Activated CD4-positive, alpha-beta T cell treated with anti-CD3 and anti-CD28 coated beads, Interleukin-10, Interleukin-2, amounts not matched to agents 100 ng/mL and 50 ng/mL, durations not matched to agents 16 hours and 8 hours (primary cell): ENCODE measurements around the gene FIBIN.
A peak's percentile ranks its signal among the peaks of the same experiment; 100 is the strongest.
"Not testable (repeated sequence)": the region's sequence is repeated elsewhere in the genome, so short reads cannot be mapped to it uniquely, and the experiment has no call there.

Experiments used
- DNase-seq: peaks from one replicate; pipeline ENCODE4 v3.0.0-alpha.2; 2020

Gene FIBIN

GRCh38 chr11:26983645-26984044 is 10.3 kb upstream of the FIBIN start:
- no peak for DNase-seq

DNA sequence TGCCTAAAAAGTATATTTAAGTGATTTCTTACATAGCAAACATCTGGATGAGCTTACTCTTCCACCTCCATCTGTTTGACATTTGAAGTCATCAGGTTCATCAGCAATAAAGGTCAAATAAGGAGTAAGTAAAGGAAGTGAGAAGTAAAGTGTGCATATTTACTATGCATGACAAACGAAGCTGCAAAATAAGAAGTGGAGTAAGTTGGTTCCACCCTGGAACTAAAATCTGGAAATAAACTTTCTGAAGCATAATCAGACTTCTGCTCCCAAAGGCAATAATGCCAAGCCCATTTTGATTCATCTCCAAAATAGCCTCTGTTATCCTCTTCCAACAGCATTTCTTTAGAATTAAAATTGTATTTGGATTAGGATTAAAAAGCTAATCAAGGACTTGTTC is 8.4 kb upstream of the FIBIN start:
- DNase-seq = no peak

GRCh38 chr11:26985943-26986342 is 8.0 kb upstream of the FIBIN start:
- DNase-seq = no peak

DNA sequence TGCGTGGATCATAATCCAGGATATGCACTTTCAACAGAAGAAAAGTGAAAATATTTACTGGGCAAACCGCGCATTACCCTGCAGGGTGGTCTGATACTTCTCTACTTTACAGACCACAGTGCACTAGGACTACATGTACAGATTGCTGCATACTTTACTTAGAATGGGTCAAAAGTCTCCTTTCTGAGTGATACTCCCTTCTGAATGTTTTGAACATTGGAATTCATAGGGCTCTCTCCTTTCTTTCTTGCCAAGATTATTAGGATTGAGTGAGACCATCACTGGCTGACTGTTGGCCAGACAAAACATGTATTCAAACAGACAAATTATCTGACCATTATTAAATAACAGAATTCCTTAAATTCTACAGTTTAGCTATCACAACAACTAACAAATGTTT is 6.6 kb upstream of the FIBIN start:
- no peak for DNase-seq

DNA sequence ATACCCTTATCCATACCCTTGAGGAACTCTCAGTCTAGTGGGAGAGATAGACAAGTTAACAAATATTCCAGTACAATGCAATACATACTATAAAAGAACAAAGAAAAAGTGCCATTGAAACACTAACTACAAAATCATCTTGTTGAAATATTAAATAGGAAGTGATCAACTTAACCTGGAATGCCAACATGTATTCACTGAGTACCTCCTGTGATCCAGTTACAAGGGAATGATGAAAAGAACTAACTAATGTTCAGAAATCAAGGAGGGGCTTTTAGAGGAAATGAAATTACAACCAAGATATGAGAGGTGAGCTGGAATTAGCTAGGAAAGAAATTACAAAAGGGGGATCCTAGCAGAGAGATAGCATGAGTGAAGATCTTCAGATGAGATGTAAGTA is 6.2 kb upstream of the FIBIN start:
- DNase-seq = no peak

GRCh38 chr11:26992031-26992541 is 1.8 kb upstream of the FIBIN start:
- DNase-seq = no peak

DNA sequence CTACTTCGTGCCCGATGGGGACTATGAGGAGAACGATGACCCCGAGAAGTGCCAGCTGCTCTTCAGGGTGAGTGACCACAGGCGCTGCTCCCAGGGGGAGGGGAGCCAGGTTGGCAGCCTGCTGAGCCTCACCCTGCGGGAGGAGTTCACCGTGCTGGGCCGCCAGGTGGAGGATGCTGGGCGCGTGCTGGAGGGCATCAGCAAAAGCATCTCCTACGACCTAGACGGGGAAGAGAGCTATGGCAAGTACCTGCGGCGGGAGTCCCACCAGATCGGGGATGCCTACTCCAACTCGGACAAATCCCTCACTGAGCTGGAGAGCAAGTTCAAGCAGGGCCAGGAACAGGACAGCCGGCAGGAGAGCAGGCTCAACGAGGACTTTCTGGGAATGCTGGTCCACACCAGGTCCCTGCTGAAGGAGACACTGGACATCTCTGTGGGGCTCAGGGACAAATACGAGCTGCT is 751 bp downstream of the FIBIN start:
- no peak for DNase-seq

- no peak for DNase-seq
Measured at GRCh38 chr11:26995701-26996460, 2.0 kb downstream of the FIBIN start.

GRCh38 chr11:26997378-26997777 is 3.5 kb downstream of the FIBIN start:
- no peak for DNase-seq

DNA sequence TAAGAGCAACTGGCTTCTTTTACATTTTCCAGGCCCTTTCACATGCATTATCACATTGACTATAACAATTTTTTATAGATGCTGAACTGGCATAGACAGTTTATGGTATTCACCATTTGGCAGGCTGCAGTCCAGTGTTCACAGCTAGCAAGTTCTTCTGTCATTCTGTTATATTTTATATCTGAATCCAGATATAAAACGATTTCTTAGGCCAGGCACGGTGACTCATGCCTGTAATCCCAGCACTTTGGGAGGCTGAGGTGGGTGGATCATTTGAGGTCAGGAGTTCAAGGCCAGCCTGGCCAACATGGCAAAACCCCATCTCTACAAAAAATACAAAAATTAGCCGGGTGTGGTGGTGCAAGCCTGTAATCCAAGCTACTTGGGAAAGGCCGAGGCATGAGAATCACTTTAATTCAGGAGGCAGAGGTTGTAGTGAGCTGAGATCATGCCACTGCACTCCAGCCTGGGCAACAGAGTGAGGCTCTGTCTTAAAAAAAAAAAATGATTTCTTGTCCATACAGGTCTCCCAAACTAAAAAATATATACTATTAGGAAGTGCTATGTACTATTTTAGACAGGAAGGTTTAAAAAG is 7.3 kb downstream of the FIBIN start:
- DNase-seq = not testable (repeated sequence)

GRCh38 chr11:27002431-27002830 is 8.5 kb downstream of the FIBIN start:
- no peak for DNase-seq

GRCh38 chr11:27002838-27003237 is 8.9 kb downstream of the FIBIN start:
- no peak for DNase-seq

GRCh38 chr11:27004103-27004502 is 10.2 kb downstream of the FIBIN start:
- no peak for DNase-seq

DNA sequence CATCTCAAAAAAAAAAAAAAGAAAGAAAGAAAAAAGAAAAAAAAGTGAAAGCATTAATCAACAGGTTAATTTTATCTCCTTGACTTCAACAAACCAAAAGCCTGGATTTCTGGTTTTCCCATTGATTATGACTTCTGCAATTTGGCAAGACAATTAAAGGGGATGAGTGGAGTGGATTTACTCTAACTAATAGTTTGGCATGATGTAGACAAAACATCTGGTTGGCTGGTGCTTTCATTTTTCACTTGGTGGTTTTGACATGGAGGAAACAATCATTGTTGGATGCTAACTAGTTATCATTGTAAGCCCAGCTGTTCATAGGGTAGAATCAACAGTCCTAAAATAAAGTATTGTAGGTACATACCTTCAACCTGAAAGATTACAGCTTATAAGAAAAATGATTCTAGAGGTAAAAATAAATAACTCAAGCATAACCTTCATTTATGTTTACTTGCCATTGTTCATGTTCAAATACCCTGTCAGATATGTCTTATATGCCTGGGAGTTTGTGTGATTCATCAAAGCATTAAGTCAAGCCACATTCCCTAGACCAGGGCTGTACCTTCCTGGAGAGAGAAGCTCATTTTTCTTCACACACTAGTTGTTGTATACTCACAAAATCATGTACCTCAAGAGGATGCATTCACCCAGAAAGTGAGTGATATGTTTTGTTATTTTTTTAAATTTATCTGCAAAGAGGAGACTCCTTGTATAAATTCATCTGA is 15.1 kb downstream of the FIBIN start:
- DNase-seq = no peak

DNA sequence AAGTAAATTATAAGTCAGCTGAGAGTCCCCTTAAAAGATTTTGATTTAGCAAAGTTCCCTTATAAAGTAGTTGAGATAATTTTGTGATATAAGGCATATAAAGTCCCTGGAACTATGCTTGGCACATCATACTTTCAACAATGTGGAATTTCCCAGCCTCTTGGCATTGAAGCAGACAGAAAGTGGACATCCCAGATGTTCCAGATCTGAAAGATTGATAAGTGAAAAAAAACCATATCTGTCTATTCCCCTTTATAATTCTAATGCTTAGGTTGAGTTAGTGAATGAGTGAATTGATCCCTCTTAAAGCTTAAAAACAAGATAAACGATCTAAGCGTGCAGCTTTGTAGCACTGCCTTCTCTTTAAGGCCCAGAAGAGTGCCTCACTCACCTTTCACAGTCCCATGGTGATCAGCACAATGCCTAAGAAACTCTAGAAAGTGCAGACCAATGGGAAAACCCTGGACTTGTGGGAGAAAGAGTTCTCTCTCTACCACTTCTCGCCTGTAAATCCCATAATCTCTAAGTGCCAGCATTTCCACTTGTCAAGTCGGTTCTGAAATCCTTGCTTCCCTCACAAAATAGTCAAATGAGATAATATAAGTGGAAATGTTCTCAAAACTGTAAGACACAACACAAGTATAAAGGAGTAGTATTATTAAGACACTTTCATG is 17.8 kb downstream of the FIBIN start:
- DNase-seq = no peak

GRCh38 chr11:27012234-27012921 is 18.5 kb downstream of the FIBIN start:
- DNase-seq = peak; percentile 2

DNA sequence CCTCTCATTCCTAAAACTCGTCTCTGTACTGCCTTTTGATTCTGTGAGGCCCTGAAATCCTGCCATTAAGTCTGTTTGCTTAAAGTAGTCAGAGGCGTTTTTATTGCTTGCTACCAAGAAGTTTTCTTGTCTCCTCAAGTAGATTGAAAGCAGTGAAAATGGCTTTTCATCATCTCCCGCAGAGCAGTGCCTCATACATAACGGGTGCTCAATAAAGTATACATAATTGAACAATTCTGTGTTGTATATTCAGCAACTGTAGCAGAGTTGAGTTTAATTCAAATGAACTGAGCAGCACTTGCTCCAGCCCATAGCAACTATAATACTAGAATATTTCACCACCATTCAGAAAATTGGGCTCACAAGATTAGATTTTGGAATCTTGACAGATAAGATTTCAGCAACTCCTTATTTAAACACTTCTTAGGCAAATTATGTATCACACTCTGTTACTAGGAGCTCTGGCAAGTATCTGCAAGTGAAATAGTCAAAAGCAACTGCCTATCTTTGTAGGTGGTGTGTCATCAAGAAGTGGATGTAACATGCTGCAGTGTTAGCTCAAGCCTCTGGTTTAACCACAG is 20.0 kb downstream of the FIBIN start:
- DNase-seq = no peak

GRCh38 chr11:27018902-27019529 is 25.1 kb downstream of the FIBIN start:
- no peak for DNase-seq

- DNase-seq = no peak
Measured at GRCh38 chr11:27020751-27021150, 26.8 kb downstream of the FIBIN start.

- no peak for DNase-seq
Measured at GRCh38 chr11:27022659-27023251, 28.8 kb downstream of the FIBIN start.

- DNase-seq = no peak
Measured at GRCh38 chr11:27024865-27025264, 31.0 kb downstream of the FIBIN start.
